ENCODE data around the gene WBP4.

The WBP4 gene

GRCh38 chr13:41061914-41062837, 867 bp downstream of the WBP4 start:
- no peak for TF ChIP-seq CTCF (IDR thresholded peaks at IDR 0.05; ENCODE audit: low read depth, low read length)
- no peak for TF ChIP-seq EZH2phosphoT487 (IDR thresholded peaks at IDR 0.05; ENCODE audit: low read depth)
- Histone ChIP-seq H3K9ac (ENCODE audit: low read length) (peak overlapping the region; percentile 96), H3K4me3 (ENCODE audit: low read length) (peak overlapping the region; percentile 87), H3K27me3 (ENCODE audit: low read depth, low read length) (no peaks in the 10 kb centered on the region), H3K4me2 (ENCODE audit: low read length) (peak overlapping the region; percentile 87), H3K36me3 (replicated peaks; ENCODE audit: low read depth, low read length) (peaks cover 22% of the 10 kb centered on the region), H3K79me2 (ENCODE audit: low read length) (peaks cover 29% of the 10 kb centered on the region), H4K20me1 (ENCODE audit: insufficient read depth, low read length) (no peaks in the 10 kb centered on the region), H3K9me3 (ENCODE audit: insufficient read depth, low read length) (no peaks in the 10 kb centered on the region), H3K4me1 (ENCODE audit: low read length) (peaks cover 22% of the 10 kb centered on the region), H2AFZ (ENCODE audit: low read depth, low read length) (peak overlapping the region; percentile 94; the same call in 1 of the 2 replicates), H3K27ac (ENCODE audit: low read length) (peak overlapping the region; percentile 88)

- Histone ChIP-seq H3K27ac (ENCODE audit: low read length) (no peak overlapping the region), H3K4me1 (ENCODE audit: low read length) (peaks cover 17% of the 10 kb centered on the region), H4K20me1 (ENCODE audit: insufficient read depth, low read length) (no peaks in the 10 kb centered on the region), H3K79me2 (ENCODE audit: low read length) (peaks cover 29% of the 10 kb centered on the region), H3K9me3 (ENCODE audit: insufficient read depth, low read length) (no peaks in the 10 kb centered on the region), H3K27me3 (ENCODE audit: low read depth, low read length) (no peaks in the 10 kb centered on the region), H2AFZ (ENCODE audit: low read depth, low read length) (no peak overlapping the region), H3K4me2 (ENCODE audit: low read length) (no peak overlapping the region), H3K4me3 (ENCODE audit: low read length) (no peak overlapping the region), H3K36me3 (replicated peaks; ENCODE audit: low read depth, low read length) (peaks cover 38% of the 10 kb centered on the region), H3K9ac (ENCODE audit: low read length) (no peak overlapping the region)
- TF ChIP-seq CTCF (IDR thresholded peaks at IDR 0.05; ENCODE audit: low read depth, low read length) = no peak
- no peak for TF ChIP-seq EZH2phosphoT487 (IDR thresholded peaks at IDR 0.05; ENCODE audit: low read depth)
Observed at GRCh38 chr13:41064493-41064892, 3.2 kb downstream of the WBP4 start.

- H3K9me3 ChIP-seq (ENCODE audit: insufficient read depth, low read length) = no peaks in the 10 kb centered on the region
- H3K27me3 ChIP-seq (ENCODE audit: low read depth, low read length) = no peaks in the 10 kb centered on the region
- H3K9ac ChIP-seq (ENCODE audit: low read length) = no peak overlapping the region
- H3K36me3 ChIP-seq (replicated peaks; ENCODE audit: low read depth, low read length) = peaks cover 42% of the 10 kb centered on the region
- H4K20me1 ChIP-seq (ENCODE audit: insufficient read depth, low read length) = no peaks in the 10 kb centered on the region
- no peak for TF ChIP-seq EZH2phosphoT487 (IDR thresholded peaks at IDR 0.05; ENCODE audit: low read depth)
- no peak for TF ChIP-seq CTCF (IDR thresholded peaks at IDR 0.05; ENCODE audit: low read depth, low read length)
- H2AFZ ChIP-seq (ENCODE audit: low read depth, low read length) = no peak overlapping the region
- H3K79me2 ChIP-seq (ENCODE audit: low read length) = peaks cover 29% of the 10 kb centered on the region
- H3K4me2 ChIP-seq (ENCODE audit: low read length) = no peak overlapping the region
- H3K27ac ChIP-seq (ENCODE audit: low read length) = no peak overlapping the region
- peaks cover 14% of the 10 kb centered on the region for H3K4me1 ChIP-seq (ENCODE audit: low read length)
- H3K4me3 ChIP-seq (ENCODE audit: low read length) = no peak overlapping the region
Observed at GRCh38 chr13:41065078-41065477, 3.8 kb downstream of the WBP4 start.

GRCh38 chr13:41074523-41074922, 13.2 kb downstream of the WBP4 start:
- no peak overlapping the region for H2AFZ ChIP-seq (ENCODE audit: low read depth, low read length)
- H3K4me1 ChIP-seq (ENCODE audit: low read length) = no peaks in the 10 kb centered on the region
- no peak overlapping the region for H3K27ac ChIP-seq (ENCODE audit: low read length)
- TF ChIP-seq EZH2phosphoT487 (IDR thresholded peaks at IDR 0.05; ENCODE audit: low read depth) (no peak), CTCF (IDR thresholded peaks at IDR 0.05; ENCODE audit: low read depth, low read length) (no peak)
- no peaks in the 10 kb centered on the region for H3K9me3 ChIP-seq (ENCODE audit: insufficient read depth, low read length)
- H3K27me3 ChIP-seq (ENCODE audit: low read depth, low read length) = no peaks in the 10 kb centered on the region
- peaks cover 48% of the 10 kb centered on the region for H3K36me3 ChIP-seq (replicated peaks; ENCODE audit: low read depth, low read length)
- H3K79me2 ChIP-seq (ENCODE audit: low read length) = no peaks in the 10 kb centered on the region
- no peak overlapping the region for H3K9ac ChIP-seq (ENCODE audit: low read length)
- H3K4me2 ChIP-seq (ENCODE audit: low read length) = no peak overlapping the region
- no peak overlapping the region for H3K4me3 ChIP-seq (ENCODE audit: low read length)
- H4K20me1 ChIP-seq (ENCODE audit: insufficient read depth, low read length) = no peaks in the 10 kb centered on the region
